WERI-Rb-1 (cell line): ENCODE results near the gene TMEM185B.
"Not testable (repeated sequence)": the region's sequence is repeated elsewhere in the genome, so short reads cannot be mapped to it uniquely, and the experiment has no call there.

Experiments used
- DNase-seq: peaks from one replicate; pipeline ENCODE4 v3.0.0-alpha.2; 2020
- H3K27ac ChIP-seq: fragments of 250-450 bp; sonication (Bioruptor Pico); 2 replicates; pipeline ENCODE4 v1.5.1; 2020; ENCODE audit warnings: mild to moderate bottlenecking, moderate library complexity
- H3K27me3 ChIP-seq: fragments of 250-450 bp; sonication (Bioruptor Pico); 2 replicates; pipeline ENCODE4 v1.5.1; 2021; ENCODE audit warnings: mild to moderate bottlenecking, low read depth, moderate library complexity; ENCODE audit not compliant: insufficient read depth, severe bottlenecking
- H3K36me3 ChIP-seq: fragments of 250-450 bp; sonication (Bioruptor Pico); 2 replicates; pipeline ENCODE4 v1.5.1; 2020; ENCODE audit warnings: mild to moderate bottlenecking, moderate library complexity
- H3K4me3 ChIP-seq: 2 replicates; pipeline ENCODE4 v1.5.1; 2011; ENCODE audit warnings: low read depth, mild to moderate bottlenecking, control low read depth, low read length
- H3K9me3 ChIP-seq: fragments of 250-450 bp; sonication (Bioruptor Pico); 2 replicates; pipeline ENCODE4 v1.5.1; 2021; ENCODE audit warnings: mild to moderate bottlenecking, moderate library complexity; ENCODE audit not compliant: severe bottlenecking
- CTCF ChIP-seq: IDR thresholded peaks from 2 replicates; pipeline ENCODE4 v1.5.1; 2011; ENCODE audit warnings: low read depth, mild to moderate bottlenecking, control low read depth, inconsistent platforms, low read length

The TMEM185B gene

GRCh38 chr2:120237491-120237902 is 14.3 kb upstream of the TMEM185B start:
- no peak for DNase-seq
- no peaks in the 10 kb centered on the region for H3K27me3 ChIP-seq
- H3K27ac ChIP-seq = no peak overlapping the region
- no peaks in the 10 kb centered on the region for H3K36me3 ChIP-seq
- H3K9me3 ChIP-seq = no peaks in the 10 kb centered on the region
- H3K4me3 ChIP-seq = no peak overlapping the region
- no peak for TF ChIP-seq CTCF

- no peak for DNase-seq
- Histone ChIP-seq H3K27ac (no peak overlapping the region), H3K4me3 (no peak overlapping the region), H3K27me3 (no peaks in the 10 kb centered on the region), H3K36me3 (no peaks in the 10 kb centered on the region), H3K9me3 (no peaks in the 10 kb centered on the region)
- TF ChIP-seq CTCF = no peak
Observed at GRCh38 chr2:120236791-120237190, 13.6 kb upstream of the TMEM185B start.

- Histone ChIP-seq H3K9me3 (no peaks in the 10 kb centered on the region), H3K36me3 (no peaks in the 10 kb centered on the region), H3K27ac (no peak overlapping the region), H3K27me3 (no peaks in the 10 kb centered on the region), H3K4me3 (no peak overlapping the region)
- DNase-seq = no peak
- TF ChIP-seq CTCF = no peak
Observed at GRCh38 chr2:120236316-120236715, 13.1 kb upstream of the TMEM185B start.

- Histone ChIP-seq H3K9me3 (no peaks in the 10 kb centered on the region), H3K27me3 (no peaks in the 10 kb centered on the region), H3K4me3 (no peak overlapping the region), H3K36me3 (no peaks in the 10 kb centered on the region), H3K27ac (no peak overlapping the region)
- DNase-seq = no peak
- TF ChIP-seq CTCF = no peak
Observed at GRCh38 chr2:120235681-120236080, 12.5 kb upstream of the TMEM185B start.

- H3K9me3 ChIP-seq, H3K27me3 ChIP-seq, H3K36me3 ChIP-seq, H3K27ac ChIP-seq, DNase-seq, H3K4me3 ChIP-seq: not testable (repeated sequence)
Observed at GRCh38 chr2:120235158-120235557, 12.0 kb upstream of the TMEM185B start.

GRCh38 chr2:120233292-120233691 is 10.1 kb upstream of the TMEM185B start:
- Histone ChIP-seq H3K27ac (no peak overlapping the region), H3K9me3 (no peaks in the 10 kb centered on the region), H3K4me3 (no peak overlapping the region), H3K36me3 (no peaks in the 10 kb centered on the region), H3K27me3 (no peaks in the 10 kb centered on the region)
- DNase-seq = no peak
- TF ChIP-seq CTCF = no peak
